Measurements from ENCODE around the gene NAALADL2.
"Not testable (repeated sequence)": the region's sequence is repeated elsewhere in the genome, so short reads cannot be mapped to it uniquely, and the experiment has no call there.

NAALADL2 gene

GRCh38 chr3:175131866-175132265 is 272.7 kb downstream of the NAALADL2 start:
- not testable (repeated sequence) for DNase-seq (ENCODE audit: low read depth)

GRCh38 chr3:175132706-175133105 is 273.6 kb downstream of the NAALADL2 start:
- not testable (repeated sequence) for DNase-seq (ENCODE audit: low read depth)

- no peak for DNase-seq (ENCODE audit: low read depth)
Measured at GRCh38 chr3:175144368-175144767, 285.2 kb downstream of the NAALADL2 start.

- no peak for DNase-seq (ENCODE audit: low read depth)
Measured at GRCh38 chr3:175146258-175146657, 287.1 kb downstream of the NAALADL2 start.

- no peak for DNase-seq (ENCODE audit: low read depth)
Measured at GRCh38 chr3:175149675-175150074, 290.5 kb downstream of the NAALADL2 start.

- DNase-seq (ENCODE audit: low read depth), result no peak
Measured at GRCh38 chr3:175150812-175151401, 291.8 kb downstream of the NAALADL2 start.

DNA sequence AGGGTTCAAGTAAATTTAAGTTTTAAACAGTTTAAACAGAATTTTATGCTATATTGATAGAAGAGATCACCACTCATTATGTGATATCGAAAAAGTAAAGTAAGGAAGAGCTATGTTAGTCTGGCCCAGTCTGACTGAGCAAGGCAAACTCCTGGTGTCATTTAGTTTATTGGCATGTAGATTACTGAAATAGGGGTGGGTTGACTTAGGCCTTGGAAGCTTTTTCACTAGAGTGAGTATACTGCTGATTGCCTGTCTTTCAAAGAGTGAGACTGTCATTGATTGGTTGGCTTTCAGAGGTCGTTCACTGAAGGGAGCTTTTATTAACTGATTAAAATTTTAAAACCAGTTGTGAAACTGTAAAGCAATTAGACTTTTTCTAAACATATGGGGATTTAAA is 294.5 kb downstream of the NAALADL2 start:
- DNase-seq (ENCODE audit: low read depth), result no peak

DNA sequence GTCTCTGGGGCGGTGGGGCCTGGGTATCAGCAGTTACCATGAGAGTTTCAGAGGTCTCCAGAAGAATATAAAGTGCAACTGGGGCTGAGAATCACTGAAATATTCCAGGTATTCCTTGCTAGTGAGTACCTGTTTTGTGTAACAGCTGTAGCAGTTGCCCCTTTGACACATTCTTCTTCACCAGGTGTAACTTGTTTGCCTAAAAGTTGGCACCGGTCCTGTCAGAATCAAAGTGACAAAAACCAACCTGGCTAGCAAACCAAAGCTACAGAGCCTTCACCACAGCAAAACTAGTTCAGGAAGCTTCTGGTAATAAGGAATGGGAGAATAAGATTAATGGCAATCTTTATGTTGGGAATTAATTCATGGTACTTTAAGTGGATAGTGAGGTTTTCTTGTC is 296.0 kb downstream of the NAALADL2 start:
- no peak for DNase-seq (ENCODE audit: low read depth)

- no peak for DNase-seq (ENCODE audit: low read depth)
Measured at GRCh38 chr3:175159202-175159601, 300.1 kb downstream of the NAALADL2 start.

GRCh38 chr3:175161291-175161690 is 302.2 kb downstream of the NAALADL2 start:
- DNase-seq (ENCODE audit: low read depth), result no peak

- DNase-seq (ENCODE audit: low read depth), result no peak
Measured at GRCh38 chr3:175163686-175164085, 304.6 kb downstream of the NAALADL2 start.

GRCh38 chr3:175173117-175173516 is 314.0 kb downstream of the NAALADL2 start:
- DNase-seq (ENCODE audit: low read depth), result not testable (repeated sequence)

GRCh38 chr3:175176556-175176955 is 317.4 kb downstream of the NAALADL2 start:
- DNase-seq (ENCODE audit: low read depth), result no peak

- DNase-seq (ENCODE audit: low read depth), result no peak
Measured at GRCh38 chr3:175179055-175179454, 319.9 kb downstream of the NAALADL2 start.

DNA sequence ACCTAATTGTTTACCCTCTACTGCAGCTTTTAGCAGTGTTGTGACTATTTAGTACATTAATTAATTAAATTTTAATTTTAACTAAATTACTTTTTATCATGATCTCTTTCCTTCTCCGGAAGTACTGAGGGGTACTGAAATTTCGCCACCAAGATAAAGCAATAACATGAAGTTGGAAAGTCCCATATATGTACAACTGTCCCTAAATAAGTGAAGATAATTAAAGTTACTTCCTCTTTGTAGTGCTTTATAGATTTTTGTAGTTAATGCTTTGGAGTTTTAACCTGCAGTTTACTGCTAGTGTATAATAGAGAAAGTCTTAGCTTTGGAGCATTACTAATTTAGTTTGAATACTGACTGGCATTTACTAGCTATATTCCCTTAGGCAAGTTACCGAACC is 325.3 kb downstream of the NAALADL2 start:
- DNase-seq (ENCODE audit: low read depth), result no peak

GRCh38 chr3:175185903-175186302 is 326.8 kb downstream of the NAALADL2 start:
- no peak for DNase-seq (ENCODE audit: low read depth)

DNA sequence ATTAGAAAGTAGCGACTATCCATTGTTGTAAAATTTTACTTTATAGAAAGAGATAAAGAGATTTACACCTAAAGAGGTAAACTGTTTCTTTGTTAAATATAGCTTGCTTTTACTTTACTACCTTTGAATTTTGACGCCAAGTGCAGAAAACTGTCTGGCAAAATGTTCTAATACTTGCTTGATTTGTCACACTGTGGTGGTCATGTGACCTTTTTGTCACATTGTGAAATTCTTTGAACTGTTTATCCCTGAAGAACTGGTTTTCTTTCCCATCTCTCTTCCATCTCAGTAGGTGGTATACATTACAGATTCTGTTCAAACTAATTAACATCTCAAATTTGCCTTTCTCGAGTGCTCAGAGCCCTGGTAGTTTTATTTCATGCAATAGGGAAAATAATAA is 327.4 kb downstream of the NAALADL2 start:
- no peak for DNase-seq (ENCODE audit: low read depth)

GRCh38 chr3:175187586-175187985 is 328.5 kb downstream of the NAALADL2 start:
- no peak for DNase-seq (ENCODE audit: low read depth)

GRCh38 chr3:175192536-175192935 is 333.4 kb downstream of the NAALADL2 start:
- DNase-seq (ENCODE audit: low read depth), result peak; percentile 13

- peak; percentile 16 for DNase-seq (ENCODE audit: low read depth)
Measured at GRCh38 chr3:175193815-175194518, 334.8 kb downstream of the NAALADL2 start.

GRCh38 chr3:175198991-175199783 is 340.1 kb downstream of the NAALADL2 start:
- no peak for DNase-seq (ENCODE audit: low read depth)

GRCh38 chr3:175199961-175200360 is 340.8 kb downstream of the NAALADL2 start:
- DNase-seq (ENCODE audit: low read depth), result no peak

Measured in HS-5 (cell line).